ENCODE measurements around the gene CD4. TPM values are rescaled to one million over a fixed set of nuclear protein-coding genes. Genes with fewer than 3 reads are reported as not detected.

Gene CD4
- total RNA-seq, 2 experiments from 2014 or later = not detected

- peaks cover 26% of the 10 kb centered on the region for H3K4me1 ChIP-seq (ENCODE audit: insufficient read depth, low read length, poor library complexity, severe bottlenecking)
- H3K9me3 ChIP-seq (ENCODE audit: low read length) = no peaks in the 10 kb centered on the region
- intact Hi-C loops (cut with micrococcal nuclease; ENCODE audit: unreplicated experiment) = no loop called here
- no peaks in the 10 kb centered on the region for H3K9me2 ChIP-seq (ENCODE audit: insufficient read depth, low read length)
- no peaks in the 10 kb centered on the region for H4K20me1 ChIP-seq (ENCODE audit: insufficient read depth, low read length)
- no peaks in the 10 kb centered on the region for H3K79me2 ChIP-seq (ENCODE audit: insufficient read depth, low read depth, low read length)
- no peak for TF ChIP-seq CTCF (conservative IDR thresholded peaks at IDR 0.05; ENCODE audit: low read length)
- no peak for TF ChIP-seq EZH2phosphoT487 (IDR thresholded peaks at IDR 0.05; ENCODE audit: borderline replicate concordance, low read depth, low read length)
- no peak for DNase-seq (ENCODE audit: low spot score)
- H3K36me3 ChIP-seq (ENCODE audit: insufficient read depth, low read length) = no peaks in the 10 kb centered on the region
- no peak overlapping the region for H3K27ac ChIP-seq (ENCODE audit: low read depth, low read length, poor library complexity, severe bottlenecking)
- ChIA-PET POLR2A (interaction anchor here (1.0 to 1.2 kb wide), 2 partner anchors 9 to 17 kb away, joined by 3 to 5 read pairs; no protein-coding TSS in a partner anchor), CTCF (ENCODE audit: unreplicated experiment) (interaction anchor here (1.1 to 1.3 kb wide), 2 partner anchors 9 to 47 kb away, joined by 4 to 5 read pairs; no protein-coding TSS in a partner anchor)
- no peak overlapping the region for H3K4me2 ChIP-seq (ENCODE audit: low read length)
- BruUV-seq (replicated peaks) = no TSS peak
- no peak overlapping the region for H3K4me3 ChIP-seq (ENCODE audit: low read depth, low read length, poor library complexity, severe bottlenecking)
- no peak overlapping the region for H2AFZ ChIP-seq (ENCODE audit: low read length)
Observed at GRCh38 chr12:6830286-6830890, 41.1 kb downstream of the CD4 start.

GRCh38 chr12:6830999-6831398, 41.7 kb downstream of the CD4 start:
- Histone ChIP-seq H3K79me2 (ENCODE audit: insufficient read depth, low read depth, low read length) (no peaks in the 10 kb centered on the region), H3K27ac (ENCODE audit: low read depth, low read length, poor library complexity, severe bottlenecking) (no peak overlapping the region), H3K9me2 (ENCODE audit: insufficient read depth, low read length) (no peaks in the 10 kb centered on the region), H3K9me3 (ENCODE audit: low read length) (no peaks in the 10 kb centered on the region), H3K36me3 (ENCODE audit: insufficient read depth, low read length) (no peaks in the 10 kb centered on the region), H4K20me1 (ENCODE audit: insufficient read depth, low read length) (no peaks in the 10 kb centered on the region), H2AFZ (ENCODE audit: low read length) (no peak overlapping the region), H3K4me2 (ENCODE audit: low read length) (no peak overlapping the region), H3K4me1 (ENCODE audit: insufficient read depth, low read length, poor library complexity, severe bottlenecking) (peaks cover 26% of the 10 kb centered on the region), H3K4me3 (ENCODE audit: low read depth, low read length, poor library complexity, severe bottlenecking) (no peak overlapping the region)
- CTCF ChIA-PET (ENCODE audit: unreplicated experiment) = interaction anchor here (1.3 kb wide), 1 partner anchor 9 kb away, joined by 5 read pairs; no protein-coding TSS in a partner anchor
- intact Hi-C loops (cut with micrococcal nuclease; ENCODE audit: unreplicated experiment) = no loop called here
- no TSS peak for BruUV-seq (replicated peaks)
- DNase-seq (ENCODE audit: low spot score) = no peak
- no peak for TF ChIP-seq EZH2phosphoT487 (IDR thresholded peaks at IDR 0.05; ENCODE audit: borderline replicate concordance, low read depth, low read length)
- TF ChIP-seq CTCF (conservative IDR thresholded peaks at IDR 0.05; ENCODE audit: low read length) = no peak
- POLR2A ChIA-PET = interaction anchor here (1.2 kb wide), 1 partner anchor 18 kb away, joined by 5 read pairs; no protein-coding TSS in a partner anchor

GRCh38 chr12:6831450-6831995, 42.2 kb downstream of the CD4 start:
- no TSS peak for BruUV-seq (replicated peaks)
- no peak for DNase-seq (ENCODE audit: low spot score)
- H3K4me3 ChIP-seq (ENCODE audit: low read depth, low read length, poor library complexity, severe bottlenecking) = no peak overlapping the region
- POLR2A ChIA-PET = interaction anchor here (0.9 kb wide), 1 partner anchor 8 kb away, joined by 5 read pairs; no protein-coding TSS in a partner anchor
- TF ChIP-seq CTCF (conservative IDR thresholded peaks at IDR 0.05; ENCODE audit: low read length) = no peak
- TF ChIP-seq EZH2phosphoT487 (IDR thresholded peaks at IDR 0.05; ENCODE audit: borderline replicate concordance, low read depth, low read length) = no peak
- H2AFZ ChIP-seq (ENCODE audit: low read length) = no peak overlapping the region
- no peaks in the 10 kb centered on the region for H3K79me2 ChIP-seq (ENCODE audit: insufficient read depth, low read depth, low read length)
- peaks cover 26% of the 10 kb centered on the region for H3K4me1 ChIP-seq (ENCODE audit: insufficient read depth, low read length, poor library complexity, severe bottlenecking)
- H4K20me1 ChIP-seq (ENCODE audit: insufficient read depth, low read length) = no peaks in the 10 kb centered on the region
- H3K9me2 ChIP-seq (ENCODE audit: insufficient read depth, low read length) = no peaks in the 10 kb centered on the region
- no peak overlapping the region for H3K27ac ChIP-seq (ENCODE audit: low read depth, low read length, poor library complexity, severe bottlenecking)
- H3K4me2 ChIP-seq (ENCODE audit: low read length) = no peak overlapping the region
- no peaks in the 10 kb centered on the region for H3K9me3 ChIP-seq (ENCODE audit: low read length)
- intact Hi-C loops (cut with micrococcal nuclease; ENCODE audit: unreplicated experiment) = no loop called here
- H3K36me3 ChIP-seq (ENCODE audit: insufficient read depth, low read length) = no peaks in the 10 kb centered on the region
- CTCF ChIA-PET (ENCODE audit: unreplicated experiment) = no interaction called here

All from OCI-LY7 (cell line).